Stimulated activated naive B cell treated with anti-CD40 and anti-IgM and Interleukin-4, amounts not matched to agents 10 μg/mL and 1 μg/mL and 100 μg/mL, for 72 hours (primary cell): ENCODE data around the gene PLBD2.
A peak's percentile ranks its signal among the peaks of the same experiment; 100 is the strongest.
"Not testable (repeated sequence)": the region's sequence is repeated elsewhere in the genome, so short reads cannot be mapped to it uniquely, and the experiment has no call there.

ENCODE experiments used
- ATAC-seq, 2 donors: fragments of 150-1000 bp; cut with Tn5 transposase; replicated peaks; 2 replicates each; pipeline ENCODE4 v1.10.0; 2021; ENCODE audit warnings: moderate library complexity in 1 of 2
- DNase-seq: peaks from one replicate; pipeline ENCODE4 v3.0.0; 2021
- H3K27ac Mint-ChIP-seq: one replicate; pipeline ENCODE4 v1.8.0; 2022; ENCODE audit warnings: mild to moderate bottlenecking, mixed read lengths
- H3K27me3 Mint-ChIP-seq, 2 donors: one replicate each; pipeline ENCODE4 v1.8.0; 2022; ENCODE audit warnings: mixed read lengths in 2 of 2
- H3K36me3 Mint-ChIP-seq, 2 donors: one replicate each; pipeline ENCODE4 v1.8.0; 2022; ENCODE audit warnings: mixed read lengths in 2 of 2, mild to moderate bottlenecking in 1 of 2
- H3K4me1 Mint-ChIP-seq, 2 donors: one replicate each; pipeline ENCODE4 v1.8.0; 2022; ENCODE audit warnings: mixed read lengths in 2 of 2, mild to moderate bottlenecking in 1 of 2
- H3K4me3 Mint-ChIP-seq, 2 donors: one replicate each; pipeline ENCODE4 v1.8.0; 2022; ENCODE audit warnings: mild to moderate bottlenecking in 2 of 2, mixed read lengths in 2 of 2, moderate library complexity in 1 of 2
- H3K9me3 Mint-ChIP-seq, 2 donors: one replicate each; pipeline ENCODE4 v1.8.0; 2022; ENCODE audit warnings: mixed read lengths in 2 of 2, mild to moderate bottlenecking in 1 of 2

The PLBD2 gene

GRCh38 chr12:113347892-113348291 is 10.5 kb upstream of the PLBD2 start:
- Mint-ChIP-seq H3K27ac (no peak overlapping the region), H3K36me3 (no peaks in the 10 kb centered on the region), H3K4me3 (no peak overlapping the region), H3K27me3 (peaks cover 20% of the 10 kb centered on the region in 2 donors), H3K4me1 (peaks cover 0 to 1% of the 10 kb centered on the region in 2 donors), H3K9me3 (no peaks in the 10 kb centered on the region)
- ATAC-seq: no peak
- DNase-seq: no peak

- Mint-ChIP-seq H3K27ac (no peak overlapping the region), H3K36me3 (no peaks in the 10 kb centered on the region), H3K9me3 (no peaks in the 10 kb centered on the region), H3K4me3 (no peak overlapping the region), H3K4me1 (peaks cover 0 to 1% of the 10 kb centered on the region in 2 donors), H3K27me3 (peaks cover 20% of the 10 kb centered on the region in 2 donors)
- no peak for DNase-seq
- no peak for ATAC-seq
Observed at GRCh38 chr12:113348849-113349536, 9.4 kb upstream of the PLBD2 start.

- Mint-ChIP-seq H3K27ac (no peak overlapping the region), H3K4me1 (peaks cover 0 to 1% of the 10 kb centered on the region in 2 donors), H3K9me3 (no peaks in the 10 kb centered on the region), H3K4me3 (no peak overlapping the region), H3K36me3 (no peaks in the 10 kb centered on the region), H3K27me3 (peaks cover 20% of the 10 kb centered on the region in 2 donors)
- ATAC-seq: no peak
- no peak for DNase-seq
Observed at GRCh38 chr12:113351089-113351488, 7.3 kb upstream of the PLBD2 start.

- not testable (repeated sequence) for H3K4me1 Mint-ChIP-seq, ATAC-seq, H3K9me3 Mint-ChIP-seq, H3K4me3 Mint-ChIP-seq, DNase-seq, H3K36me3 Mint-ChIP-seq, H3K27ac Mint-ChIP-seq
- peaks cover 10 to 18% of the 10 kb centered on the region in 2 donors for H3K27me3 Mint-ChIP-seq
Observed at GRCh38 chr12:113354192-113354591, 4.2 kb upstream of the PLBD2 start.

- ATAC-seq (peak; percentile 11 to 18), DNase-seq (peak; percentile 18)
- Mint-ChIP-seq H3K36me3 (peaks cover 11 to 16% of the 10 kb centered on the region in 2 donors), H3K27ac (peak overlapping the region; percentile 91), H3K4me1 (peaks cover 18 to 20% of the 10 kb centered on the region in 2 donors), H3K27me3 (peaks cover 0 to 3% of the 10 kb centered on the region in 2 donors), H3K4me3 (peak overlapping the region; percentile 84 to 92), H3K9me3 (no peaks in the 10 kb centered on the region)
Observed at GRCh38 chr12:113359133-113359938, 949 bp downstream of the PLBD2 start.

- Mint-ChIP-seq H3K9me3 (no peaks in the 10 kb centered on the region), H3K27ac (peak overlapping the region; percentile 91), H3K36me3 (peaks cover 19 to 24% of the 10 kb centered on the region in 2 donors), H3K4me1 (peaks cover 18 to 23% of the 10 kb centered on the region in 2 donors), H3K4me3 (peak overlapping the region; percentile 84 to 92), H3K27me3 (peaks cover 0 to 3% of the 10 kb centered on the region in 2 donors)
- DNase-seq (peak; percentile 1), ATAC-seq (no peak)
Observed at GRCh38 chr12:113359939-113360748, 1.8 kb downstream of the PLBD2 start.

GRCh38 chr12:113361574-113362370 is 3.4 kb downstream of the PLBD2 start:
- no peaks in the 10 kb centered on the region for H3K9me3 Mint-ChIP-seq
- no peaks in the 10 kb centered on the region for H3K27me3 Mint-ChIP-seq
- peak overlapping the region; percentile 11 for H3K27ac Mint-ChIP-seq
- H3K4me1 Mint-ChIP-seq: peaks cover 18 to 24% of the 10 kb centered on the region in 2 donors
- H3K36me3 Mint-ChIP-seq: peaks cover 31 to 32% of the 10 kb centered on the region in 2 donors
- H3K4me3 Mint-ChIP-seq: no peak overlapping the region
- DNase-seq: no peak
- no peak for ATAC-seq

GRCh38 chr12:113364698-113365097 is 6.3 kb downstream of the PLBD2 start:
- H3K4me3 Mint-ChIP-seq: no peak overlapping the region
- DNase-seq: no peak
- peaks cover 11 to 15% of the 10 kb centered on the region in 2 donors for H3K4me1 Mint-ChIP-seq
- H3K27ac Mint-ChIP-seq: no peak overlapping the region
- ATAC-seq: no peak
- H3K9me3 Mint-ChIP-seq: no peaks in the 10 kb centered on the region
- H3K36me3 Mint-ChIP-seq: peaks cover 42 to 45% of the 10 kb centered on the region in 2 donors
- H3K27me3 Mint-ChIP-seq: no peaks in the 10 kb centered on the region

GRCh38 chr12:113365639-113366395 is 7.4 kb downstream of the PLBD2 start:
- Mint-ChIP-seq H3K4me1 (peaks cover 7 to 8% of the 10 kb centered on the region in 2 donors), H3K4me3 (no peak overlapping the region), H3K9me3 (no peaks in the 10 kb centered on the region), H3K27ac (no peak overlapping the region), H3K27me3 (no peaks in the 10 kb centered on the region), H3K36me3 (peaks cover 42 to 44% of the 10 kb centered on the region in 2 donors)
- no peak for DNase-seq
- ATAC-seq: no peak

- no peak overlapping the region for H3K27ac Mint-ChIP-seq
Observed at GRCh38 chr12:113366827-113367226, 8.4 kb downstream of the PLBD2 start.

GRCh38 chr12:113368331-113368730 is 9.9 kb downstream of the PLBD2 start:
- no peak overlapping the region for H3K4me3 Mint-ChIP-seq
- peaks cover 52 to 59% of the 10 kb centered on the region in 2 donors for H3K36me3 Mint-ChIP-seq
- H3K27ac Mint-ChIP-seq: no peak overlapping the region
- peaks cover 9 to 17% of the 10 kb centered on the region in 2 donors for H3K4me1 Mint-ChIP-seq
- ATAC-seq: no peak
- H3K9me3 Mint-ChIP-seq: no peaks in the 10 kb centered on the region
- no peaks in the 10 kb centered on the region for H3K27me3 Mint-ChIP-seq
- DNase-seq: no peak

More at GRCh38 chr12:113366827-113367226, 8.4 kb downstream of the PLBD2 start:
- no peak for ATAC-seq
- no peaks in the 10 kb centered on the region for H3K9me3 Mint-ChIP-seq
- peaks cover 45 to 48% of the 10 kb centered on the region in 2 donors for H3K36me3 Mint-ChIP-seq
- DNase-seq: no peak
- no peak overlapping the region for H3K4me3 Mint-ChIP-seq
- H3K27me3 Mint-ChIP-seq: no peaks in the 10 kb centered on the region
- peaks cover 10 to 16% of the 10 kb centered on the region in 2 donors for H3K4me1 Mint-ChIP-seq

- Mint-ChIP-seq H3K27ac (no peak overlapping the region), H3K4me1 (peaks cover 10 to 17% of the 10 kb centered on the region in 2 donors), H3K27me3 (no peaks in the 10 kb centered on the region), H3K36me3 (peaks cover 53 to 61% of the 10 kb centered on the region in 2 donors), H3K4me3 (no peak overlapping the region), H3K9me3 (no peaks in the 10 kb centered on the region)
- DNase-seq: no peak
- ATAC-seq: no peak
Observed at GRCh38 chr12:113369391-113369985, 11.1 kb downstream of the PLBD2 start.
